ENCODE measurements around the gene UTS2R.

UTS2R gene

DNA sequence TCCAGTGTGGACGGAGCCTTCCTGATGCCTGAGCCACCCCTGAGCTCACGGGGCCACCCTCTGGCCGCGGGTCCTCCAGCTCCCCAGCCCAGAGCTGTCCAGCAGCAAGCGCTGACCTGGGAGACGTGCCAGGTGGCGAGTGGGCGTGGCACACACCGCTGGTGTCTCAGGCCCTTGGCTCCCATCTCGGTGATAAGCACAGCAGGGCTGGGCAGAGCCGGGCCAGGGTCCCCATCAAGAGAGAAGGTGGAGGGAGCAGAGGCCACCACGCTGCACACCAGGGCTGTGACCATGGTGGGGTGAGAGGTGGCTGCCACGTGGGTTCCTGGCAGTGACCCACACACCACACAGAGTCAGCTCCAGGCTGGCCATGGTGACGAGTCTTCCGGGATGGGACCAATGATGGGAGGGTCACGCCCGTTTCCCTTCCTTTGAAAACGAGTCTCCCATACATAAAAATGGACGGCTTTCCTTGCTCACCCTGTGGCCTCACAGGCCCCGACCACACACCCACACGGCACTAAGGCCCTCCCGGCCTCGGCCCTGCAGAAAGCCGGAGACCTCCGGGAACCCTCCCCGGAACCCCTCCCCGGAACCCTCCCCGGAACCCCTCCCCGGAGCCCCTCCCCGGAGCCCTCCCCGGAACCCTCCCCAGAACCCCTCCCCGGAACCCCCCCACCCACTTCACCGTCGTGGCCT, 16.8 kb downstream of the UTS2R start:
- Histone ChIP-seq H3K9ac (ENCODE audit: low read length) (no peak overlapping the region), H3K4me3 (ENCODE audit: low read depth, low read length) (no peak overlapping the region), H3K36me3 (ENCODE audit: control insufficient read depth, insufficient read depth, low read length) (peaks cover 11% of the 10 kb centered on the region), H3K27me3 (ENCODE audit: control insufficient read depth, insufficient read depth, low read length) (no peaks in the 10 kb centered on the region), H3K9me3 (ENCODE audit: control insufficient read depth, insufficient read depth, low read depth, low read length) (no peaks in the 10 kb centered on the region), H3K4me1 (ENCODE audit: control insufficient read depth, insufficient read depth, low read length) (peaks cover 15% of the 10 kb centered on the region), H3K27ac (ENCODE audit: low read depth, low read length) (no peak overlapping the region)

DNA sequence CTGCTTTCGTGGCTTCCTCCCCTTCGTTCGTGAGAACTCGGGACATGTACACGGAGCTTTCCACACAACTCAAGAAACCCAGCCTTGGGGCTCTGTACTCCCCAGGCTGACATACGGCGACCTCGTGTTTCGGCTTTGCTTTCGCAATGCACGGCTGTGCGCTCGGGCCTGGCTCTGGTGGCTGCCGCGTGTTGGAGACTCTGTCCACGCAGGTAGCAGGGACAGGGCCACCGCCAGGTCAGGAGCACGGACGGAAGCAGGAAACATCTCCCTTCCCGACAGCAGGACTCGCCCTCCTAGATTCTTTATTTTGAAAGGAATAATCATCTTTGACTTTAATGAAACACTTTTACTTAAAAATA, 17.3 kb downstream of the UTS2R start:
- H3K9ac ChIP-seq (ENCODE audit: low read length): no peak overlapping the region
- peaks cover 15% of the 10 kb centered on the region for H3K4me1 ChIP-seq (ENCODE audit: control insufficient read depth, insufficient read depth, low read length)
- no peaks in the 10 kb centered on the region for H3K27me3 ChIP-seq (ENCODE audit: control insufficient read depth, insufficient read depth, low read length)
- peaks cover 13% of the 10 kb centered on the region for H3K36me3 ChIP-seq (ENCODE audit: control insufficient read depth, insufficient read depth, low read length)
- H3K27ac ChIP-seq (ENCODE audit: low read depth, low read length): no peak overlapping the region
- no peak overlapping the region for H3K4me3 ChIP-seq (ENCODE audit: low read depth, low read length)
- no peaks in the 10 kb centered on the region for H3K9me3 ChIP-seq (ENCODE audit: control insufficient read depth, insufficient read depth, low read depth, low read length)

- H3K27me3 ChIP-seq (ENCODE audit: control insufficient read depth, insufficient read depth, low read length): no peaks in the 10 kb centered on the region
- H3K36me3 ChIP-seq (ENCODE audit: control insufficient read depth, insufficient read depth, low read length): peaks cover 13% of the 10 kb centered on the region
- H3K27ac ChIP-seq (ENCODE audit: low read depth, low read length): no peak overlapping the region
- H3K9me3 ChIP-seq (ENCODE audit: control insufficient read depth, insufficient read depth, low read depth, low read length): no peaks in the 10 kb centered on the region
- peaks cover 15% of the 10 kb centered on the region for H3K4me1 ChIP-seq (ENCODE audit: control insufficient read depth, insufficient read depth, low read length)
- no peak overlapping the region for H3K4me3 ChIP-seq (ENCODE audit: low read depth, low read length)
- H3K9ac ChIP-seq (ENCODE audit: low read length): no peak overlapping the region
Observed at GRCh38 chr17:82389379-82389778, 17.8 kb downstream of the UTS2R start.

GRCh38 chr17:82390015-82390859, 18.7 kb downstream of the UTS2R start:
- peaks cover 13% of the 10 kb centered on the region for H3K36me3 ChIP-seq (ENCODE audit: control insufficient read depth, insufficient read depth, low read length)

DNA sequence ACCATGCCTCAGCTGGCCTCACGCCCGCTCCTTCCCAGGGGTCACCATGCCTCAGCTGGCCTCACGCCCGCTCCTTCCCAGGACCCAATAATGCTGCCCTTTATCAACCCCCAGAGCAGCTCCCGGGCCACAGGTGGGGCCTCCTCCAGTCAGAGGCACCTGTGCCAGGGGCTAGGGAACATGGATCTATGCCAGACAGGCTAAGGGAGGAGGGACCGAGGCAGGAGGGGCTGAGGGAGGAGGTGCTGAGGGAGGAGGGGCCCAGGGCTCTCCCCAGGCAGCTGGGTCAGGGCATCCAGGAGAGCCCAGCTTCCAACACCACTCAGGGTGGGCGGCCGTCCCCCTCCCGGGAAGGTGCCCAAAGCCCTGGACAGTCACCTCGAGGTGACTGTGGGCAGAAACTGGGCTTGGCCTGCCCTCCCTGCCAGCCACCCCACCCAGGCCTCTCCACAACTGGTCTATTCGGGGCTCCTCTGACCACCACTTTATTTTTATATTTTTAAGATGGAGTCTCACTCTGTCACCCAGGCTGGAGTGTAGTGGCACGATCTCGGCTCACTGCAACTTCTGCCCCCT, 19.4 kb downstream of the UTS2R start:
- Histone ChIP-seq H3K4me1 (ENCODE audit: control insufficient read depth, insufficient read depth, low read length) (peaks cover 1% of the 10 kb centered on the region; the same call in 1 of the 2 replicates), H3K9me3 (ENCODE audit: control insufficient read depth, insufficient read depth, low read depth, low read length) (no peaks in the 10 kb centered on the region), H3K36me3 (ENCODE audit: control insufficient read depth, insufficient read depth, low read length) (peaks cover 13% of the 10 kb centered on the region), H3K4me3 (ENCODE audit: low read depth, low read length) (no peak overlapping the region), H3K9ac (ENCODE audit: low read length) (no peak overlapping the region), H3K27ac (ENCODE audit: low read depth, low read length) (no peak overlapping the region), H3K27me3 (ENCODE audit: control insufficient read depth, insufficient read depth, low read length) (no peaks in the 10 kb centered on the region)

More at GRCh38 chr17:82390015-82390859, 18.7 kb downstream of the UTS2R start:
- no peak overlapping the region for H3K27ac ChIP-seq (ENCODE audit: low read depth, low read length)
- H3K9me3 ChIP-seq (ENCODE audit: control insufficient read depth, insufficient read depth, low read depth, low read length): no peaks in the 10 kb centered on the region
- no peak overlapping the region for H3K4me3 ChIP-seq (ENCODE audit: low read depth, low read length)
- peaks cover 7% of the 10 kb centered on the region; the same call in 1 of the 2 replicates for H3K4me1 ChIP-seq (ENCODE audit: control insufficient read depth, insufficient read depth, low read length)
- H3K27me3 ChIP-seq (ENCODE audit: control insufficient read depth, insufficient read depth, low read length): no peaks in the 10 kb centered on the region
- H3K9ac ChIP-seq (ENCODE audit: low read length): no peak overlapping the region

DNA sequence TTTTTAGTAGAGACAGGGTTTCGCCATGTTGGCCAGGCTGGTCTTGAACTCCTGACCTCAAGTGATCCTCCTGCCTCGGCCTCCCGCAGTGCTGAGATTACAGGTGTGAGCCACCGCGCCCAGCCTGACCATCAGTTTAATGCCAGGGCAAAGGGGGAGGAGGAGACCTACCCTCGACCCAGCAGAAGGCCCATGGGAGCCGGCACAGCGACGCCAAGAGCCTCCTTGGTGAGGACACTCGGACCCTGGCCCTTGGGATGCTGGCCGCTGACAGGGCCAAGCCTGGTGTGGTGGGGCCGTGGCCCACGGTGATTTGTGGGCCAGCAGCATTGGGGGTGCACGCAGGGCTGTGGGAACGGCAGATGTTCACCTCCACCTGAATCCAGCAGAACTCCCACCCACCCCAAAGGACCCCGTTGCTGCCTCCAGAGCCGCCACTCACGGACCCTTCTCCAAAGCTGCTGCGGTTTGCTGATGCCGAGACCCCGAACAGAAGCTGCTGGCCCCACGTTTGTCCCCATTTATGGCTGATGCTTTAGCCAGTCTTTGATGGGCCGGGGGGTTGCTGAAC, 20.0 kb downstream of the UTS2R start:
- no peak overlapping the region for H3K27ac ChIP-seq (ENCODE audit: low read depth, low read length)
- H3K9ac ChIP-seq (ENCODE audit: low read length): no peak overlapping the region
- H3K9me3 ChIP-seq (ENCODE audit: control insufficient read depth, insufficient read depth, low read depth, low read length): no peaks in the 10 kb centered on the region
- no peaks in the 10 kb centered on the region for H3K27me3 ChIP-seq (ENCODE audit: control insufficient read depth, insufficient read depth, low read length)
- no peak overlapping the region for H3K4me3 ChIP-seq (ENCODE audit: low read depth, low read length)
- peaks cover 13% of the 10 kb centered on the region for H3K36me3 ChIP-seq (ENCODE audit: control insufficient read depth, insufficient read depth, low read length)
- H3K4me1 ChIP-seq (ENCODE audit: control insufficient read depth, insufficient read depth, low read length): no peaks in the 10 kb centered on the region

DNA sequence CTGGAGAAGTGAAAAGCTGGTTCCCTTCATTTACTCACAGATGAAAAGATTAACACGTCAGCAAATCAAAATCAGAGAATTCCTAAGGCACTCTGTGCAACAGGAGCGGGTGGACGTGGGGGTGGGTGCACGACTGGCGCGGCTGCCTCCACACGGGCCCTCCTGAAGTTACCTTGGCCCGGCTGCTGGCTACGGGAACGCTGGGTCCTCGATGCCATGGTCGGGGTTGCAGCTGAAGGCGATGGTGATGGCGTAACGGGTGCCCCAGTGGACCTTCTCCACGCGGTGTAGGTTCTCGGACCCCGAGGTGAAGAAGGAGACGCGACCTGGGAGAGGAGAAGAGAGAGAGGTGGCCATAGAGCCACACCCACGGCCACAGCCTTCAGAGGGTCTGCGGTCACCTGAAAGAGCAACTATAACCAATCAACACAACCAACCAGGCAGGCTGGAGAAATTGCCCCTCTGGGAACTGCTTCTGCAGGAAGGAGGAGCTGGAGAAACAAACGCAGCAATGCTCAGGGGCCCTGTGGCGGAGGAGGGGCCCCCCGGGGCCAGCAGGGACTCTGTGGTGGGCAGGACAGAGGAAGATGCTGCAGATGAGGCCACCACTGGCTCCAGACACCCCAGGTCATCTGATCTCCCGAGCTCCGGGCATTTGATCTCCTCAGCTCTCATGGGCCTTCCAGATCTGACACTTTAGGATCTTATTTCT, 20.8 kb downstream of the UTS2R start:
- Histone ChIP-seq H3K9ac (ENCODE audit: low read length) (no peak overlapping the region), H3K27me3 (ENCODE audit: control insufficient read depth, insufficient read depth, low read length) (no peaks in the 10 kb centered on the region), H3K4me1 (ENCODE audit: control insufficient read depth, insufficient read depth, low read length) (no peaks in the 10 kb centered on the region), H3K27ac (ENCODE audit: low read depth, low read length) (no peak overlapping the region), H3K36me3 (ENCODE audit: control insufficient read depth, insufficient read depth, low read length) (peaks cover 13% of the 10 kb centered on the region), H3K4me3 (ENCODE audit: low read depth, low read length) (no peak overlapping the region), H3K9me3 (ENCODE audit: control insufficient read depth, insufficient read depth, low read depth, low read length) (no peaks in the 10 kb centered on the region)

DNA sequence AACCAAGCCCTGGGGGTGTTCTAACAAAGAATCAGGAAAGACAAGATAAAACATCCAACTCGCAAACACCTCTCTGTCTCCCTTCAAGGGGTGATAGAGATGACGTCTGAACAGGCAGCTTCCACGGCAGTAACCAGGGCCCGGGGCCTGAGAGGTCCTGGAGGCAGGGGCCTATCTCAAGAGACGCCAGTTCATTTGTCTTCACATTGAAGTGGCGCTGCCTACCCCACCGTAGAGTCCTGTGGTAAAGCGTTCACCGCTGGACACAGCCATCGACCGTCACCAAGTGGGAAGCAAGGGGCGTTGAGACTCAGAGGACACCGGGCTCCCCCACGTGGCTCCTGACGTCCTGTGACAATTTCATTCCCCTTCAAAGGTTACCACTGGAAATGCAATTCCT, 21.4 kb downstream of the UTS2R start:
- Histone ChIP-seq H3K27ac (ENCODE audit: low read depth, low read length) (no peak overlapping the region), H3K27me3 (ENCODE audit: control insufficient read depth, insufficient read depth, low read length) (no peaks in the 10 kb centered on the region), H3K4me3 (ENCODE audit: low read depth, low read length) (no peak overlapping the region), H3K9ac (ENCODE audit: low read length) (no peak overlapping the region), H3K36me3 (ENCODE audit: control insufficient read depth, insufficient read depth, low read length) (peaks cover 13% of the 10 kb centered on the region), H3K9me3 (ENCODE audit: control insufficient read depth, insufficient read depth, low read depth, low read length) (no peaks in the 10 kb centered on the region), H3K4me1 (ENCODE audit: control insufficient read depth, insufficient read depth, low read length) (no peaks in the 10 kb centered on the region)

GRCh38 chr17:82394278-82394677, 22.7 kb downstream of the UTS2R start:
- H3K9me3 ChIP-seq (ENCODE audit: control insufficient read depth, insufficient read depth, low read depth, low read length): no peaks in the 10 kb centered on the region
- no peak overlapping the region for H3K9ac ChIP-seq (ENCODE audit: low read length)
- H3K27me3 ChIP-seq (ENCODE audit: control insufficient read depth, insufficient read depth, low read length): no peaks in the 10 kb centered on the region
- no peak overlapping the region for H3K27ac ChIP-seq (ENCODE audit: low read depth, low read length)
- H3K4me1 ChIP-seq (ENCODE audit: control insufficient read depth, insufficient read depth, low read length): no peaks in the 10 kb centered on the region
- H3K4me3 ChIP-seq (ENCODE audit: low read depth, low read length): no peak overlapping the region
- peaks cover 13% of the 10 kb centered on the region for H3K36me3 ChIP-seq (ENCODE audit: control insufficient read depth, insufficient read depth, low read length)

GRCh38 chr17:82396601-82397435, 25.3 kb downstream of the UTS2R start:
- Histone ChIP-seq H3K27me3 (ENCODE audit: control insufficient read depth, insufficient read depth, low read length) (no peaks in the 10 kb centered on the region), H3K36me3 (ENCODE audit: control insufficient read depth, insufficient read depth, low read length) (peaks cover 10% of the 10 kb centered on the region), H3K9ac (ENCODE audit: low read length) (no peak overlapping the region), H3K27ac (ENCODE audit: low read depth, low read length) (no peak overlapping the region), H3K9me3 (ENCODE audit: control insufficient read depth, insufficient read depth, low read depth, low read length) (no peaks in the 10 kb centered on the region), H3K4me3 (ENCODE audit: low read depth, low read length) (no peak overlapping the region), H3K4me1 (ENCODE audit: control insufficient read depth, insufficient read depth, low read length) (peaks cover 6% of the 10 kb centered on the region; the same call in 1 of the 2 replicates)
